ENCODE data around the gene ERAP2.

- TF ChIP-seq POLR2A (IDR thresholded peaks at IDR 0.05; ENCODE audit: low read length) (no peak), GATA1 (IDR thresholded peaks at IDR 0.05; ENCODE audit: low read depth, low read length) (no peak)
Measured at GRCh38 chr5:96926276-96926675, 50.0 kb downstream of the ERAP2 start.
